GM19467 (cell line): ENCODE results near the gene RETREG1.
A peak's percentile ranks its signal among the peaks of the same experiment; 100 is the strongest.
"Not testable (repeated sequence)": the region's sequence is repeated elsewhere in the genome, so short reads cannot be mapped to it uniquely, and the experiment has no call there.

ENCODE experiments used
- ATAC-seq: cut with Tn5 transposase; IDR thresholded peaks from one replicate; pipeline ENCODE4 v1.9.1; 2021; ENCODE audit warnings: mild to moderate bottlenecking, moderate library complexity; ENCODE audit not compliant: unreplicated experiment

RETREG1 gene

GRCh38 chr5:16493261-16493660 lies 123.5 kb downstream of the RETREG1 start:
- no peak for ATAC-seq

- ATAC-seq = no peak
Measured at GRCh38 chr5:16492398-16493140, 124.2 kb downstream of the RETREG1 start.

GRCh38 chr5:16490911-16491310 lies 125.9 kb downstream of the RETREG1 start:
- no peak for ATAC-seq

GRCh38 chr5:16489322-16489791 lies 127.4 kb downstream of the RETREG1 start:
- peak; percentile 65 for ATAC-seq

- no peak for ATAC-seq
Measured at GRCh38 chr5:16487456-16487855, 129.3 kb downstream of the RETREG1 start.

GRCh38 chr5:16486711-16487111 lies 130.1 kb downstream of the RETREG1 start:
- ATAC-seq = no peak

GRCh38 chr5:16485656-16486055 lies 131.1 kb downstream of the RETREG1 start:
- no peak for ATAC-seq

- ATAC-seq = no peak
Measured at GRCh38 chr5:16484081-16484480, 132.7 kb downstream of the RETREG1 start.

- ATAC-seq = no peak
Measured at GRCh38 chr5:16483361-16483760, 133.4 kb downstream of the RETREG1 start.

GRCh38 chr5:16482891-16483290 lies 133.9 kb downstream of the RETREG1 start:
- ATAC-seq = no peak

GRCh38 chr5:16480821-16481538 lies 135.8 kb downstream of the RETREG1 start:
- no peak for ATAC-seq

- no peak for ATAC-seq
Measured at GRCh38 chr5:16480144-16480543, 136.7 kb downstream of the RETREG1 start.

GRCh38 chr5:16477541-16477940 lies 139.3 kb downstream of the RETREG1 start:
- ATAC-seq = no peak

GRCh38 chr5:16476417-16476816 lies 140.4 kb downstream of the RETREG1 start:
- ATAC-seq = not testable (repeated sequence)

- ATAC-seq = no peak
Measured at GRCh38 chr5:16471387-16471786, 145.4 kb downstream of the RETREG1 start.

GRCh38 chr5:16467363-16468219 lies 149.2 kb downstream of the RETREG1 start:
- ATAC-seq = peak; percentile 56

GRCh38 chr5:16465544-16466432 lies 151.0 kb downstream of the RETREG1 start, which contains the start of gene ZNF622:
Gene ZNF622, minus strand, starts transcription at chr5:16465800. Its CDS starts 135 bp downstream, at chr5:16465665.
- ATAC-seq = peak; percentile 87

GRCh38 chr5:16464664-16465543 lies 151.9 kb downstream of the RETREG1 start:
- ATAC-seq = no peak

- no peak for ATAC-seq
Measured at GRCh38 chr5:16464231-16464630, 152.6 kb downstream of the RETREG1 start.
